CD4-positive, alpha-beta memory T cell (primary cell): ENCODE results near the gene SPATA31C2. TPM values are rescaled to one million over a fixed set of nuclear protein-coding genes. Genes with fewer than 3 reads are reported as not detected.
A peak's percentile ranks its signal among the peaks of the same experiment; 100 is the strongest.

ENCODE experiments used
- CTCF ChIA-PET: fragments of 350-600 bp; sonication (Branson Sonifier 250); formaldehyde crosslinking; loops from one replicate; lab custom pipeline; 2021; ENCODE audit warnings: inconsistent platforms; ENCODE audit not compliant: partially characterized antibody; lab: Charles Lee
- POLR2A ChIA-PET: fragments of 350-600 bp; sonication (Branson Sonifier 250); formaldehyde crosslinking; loops from one replicate; lab custom pipeline; 2021; ENCODE audit not compliant: partially characterized antibody; lab: Charles Lee
- DNase-seq, 5 donors: peaks; one replicate each; pipeline versions ENCODE4 v3.0.0 to v3.0.0-alpha.2; 2020 to 2022; ENCODE audit warnings: mixed read lengths in 1 of 5
- H3K27ac ChIP-seq: one replicate; pipeline ENCODE4 v1.7.0; 2013; ENCODE audit warnings: low read depth, low read length
- H3K27me3 ChIP-seq: 2 replicates; pipeline ENCODE4 v1.7.0; 2013; ENCODE audit warnings: mild to moderate bottlenecking, low read length, moderate library complexity; ENCODE audit not compliant: insufficient read depth
- H3K36me3 ChIP-seq: 2 replicates; pipeline ENCODE4 v1.7.0; 2013; ENCODE audit warnings: mild to moderate bottlenecking, low read length, moderate library complexity; ENCODE audit not compliant: insufficient read depth
- H3K4me1 ChIP-seq: 2 replicates; pipeline ENCODE4 v1.7.0; 2013; ENCODE audit warnings: mild to moderate bottlenecking, low read length, moderate library complexity; ENCODE audit not compliant: insufficient read depth
- H3K4me3 ChIP-seq, 2 donors: one replicate each; pipeline ENCODE4 v1.7.0; 2013; ENCODE audit warnings: low read length in 2 of 2, mild to moderate bottlenecking in 1 of 2
- H3K9me3 ChIP-seq, 2 donors: one replicate each; pipeline ENCODE4 v1.7.0; 2013; ENCODE audit warnings: low read length in 2 of 2, control low read depth in 1 of 2; ENCODE audit not compliant: control insufficient read depth in 1 of 2
- H3K27ac Mint-ChIP-seq, 7 donors: one replicate each; pipeline ENCODE4 v1.8.0; 2020 to 2021; ENCODE audit warnings: mixed read lengths in 7 of 7, mild to moderate bottlenecking in 6 of 7, inconsistent platforms in 3 of 7, moderate library complexity in 3 of 7
- H3K27me3 Mint-ChIP-seq, 2 donors: one replicate each; pipeline ENCODE4 v1.8.0; 2020 to 2021; ENCODE audit warnings: mixed read lengths in 2 of 2
- H3K36me3 Mint-ChIP-seq, 2 donors: one replicate each; pipeline ENCODE4 v1.8.0; 2020 to 2021; ENCODE audit warnings: mixed read lengths in 2 of 2, inconsistent platforms in 1 of 2, mild to moderate bottlenecking in 1 of 2
- H3K4me1 Mint-ChIP-seq, 4 donors: one replicate each; pipeline ENCODE4 v1.8.0; 2020 to 2021; ENCODE audit warnings: mixed read lengths in 4 of 4, mild to moderate bottlenecking in 1 of 4
- H3K4me3 Mint-ChIP-seq, 8 donors: one replicate each; pipeline ENCODE4 v1.8.0; 2020 to 2021; ENCODE audit warnings: mixed read lengths in 8 of 8, mild to moderate bottlenecking in 7 of 8, moderate library complexity in 6 of 8, inconsistent platforms in 3 of 8
- H3K9me3 Mint-ChIP-seq, 8 donors: one replicate each; pipeline ENCODE4 v1.8.0; 2020 to 2021; ENCODE audit warnings: mixed read lengths in 8 of 8, mild to moderate bottlenecking in 5 of 8, inconsistent platforms in 3 of 8, moderate library complexity in 1 of 8
- intact Hi-C: fragments of 100-400 bp; cut with micrococcal nuclease; formaldehyde crosslinking; loops from one replicate; pipeline ENCODE4 v1.15.1; 2023
- polyA plus RNA-seq, 2 donors: library from polyadenylated mRNA; unstranded; fragments of 300-500 nt; fragmentation: Illumina TruSeq; gene quantifications; one replicate each; pipeline ENCODE4 v1.2.3, GENCODE V29; 2021
- total RNA-seq, 2 experiments: library from RNA; stranded (reverse); gene quantifications; one replicate each; pipeline ENCODE4 v1.2.3, GENCODE V29; 2021

SPATA31C2 gene
- total and polyA plus RNA-seq, 4 experiments from 2014 or later, result 0.10 TPM; not detected in 3

- Mint-ChIP-seq H3K4me3 (no peak overlapping the region), H3K9me3 (no peaks in the 10 kb centered on the region), H3K4me1 (peaks cover 8 to 12% (median 11%) of the 10 kb centered on the region in 4 donors), H3K36me3 (no peaks in the 10 kb centered on the region), H3K27ac (no peak overlapping the region), H3K27me3 (peaks cover 16 to 18% of the 10 kb centered on the region in 2 donors)
- POLR2A ChIA-PET, result no interaction called here
- no peak overlapping the region for H3K4me3 ChIP-seq
- CTCF ChIA-PET, result interaction anchor here (0.6 to 1.4 kb wide), 2 partner anchors 9 to 11 kb away, joined by 4 read pairs; no protein-coding TSS in a partner anchor
- no peak overlapping the region for H3K27ac ChIP-seq
- peaks cover 8% of the 10 kb centered on the region for H3K4me1 ChIP-seq
- no peaks in the 10 kb centered on the region for H3K27me3 ChIP-seq
- H3K9me3 ChIP-seq, result no peaks in the 10 kb centered on the region
- DNase-seq, result peak in 3 of 5 donors; percentile 5 to 14 (median 12)
- H3K36me3 ChIP-seq, result no peaks in the 10 kb centered on the region
- intact Hi-C loops, result no loop called here
Measured at GRCh38 chr9:88179062-88179521, 40.8 kb upstream of the SPATA31C2 start.

GRCh38 chr9:88178641-88179040 is 40.4 kb upstream of the SPATA31C2 start:
- intact Hi-C loops, result no loop called here
- POLR2A ChIA-PET, result no interaction called here
- H3K27ac ChIP-seq, result no peak overlapping the region
- H3K4me1 Mint-ChIP-seq, result peaks cover 8 to 12% (median 11%) of the 10 kb centered on the region in 4 donors
- H3K9me3 ChIP-seq, result no peaks in the 10 kb centered on the region
- H3K4me1 ChIP-seq, result peaks cover 8% of the 10 kb centered on the region
- no peaks in the 10 kb centered on the region for H3K27me3 ChIP-seq
- no peak for DNase-seq
- no peak overlapping the region for H3K4me3 Mint-ChIP-seq
- H3K36me3 Mint-ChIP-seq, result no peaks in the 10 kb centered on the region
- H3K4me3 ChIP-seq, result no peak overlapping the region
- H3K9me3 Mint-ChIP-seq, result no peaks in the 10 kb centered on the region
- peaks cover 15 to 18% of the 10 kb centered on the region in 2 donors for H3K27me3 Mint-ChIP-seq
- no peak overlapping the region for H3K27ac Mint-ChIP-seq
- H3K36me3 ChIP-seq, result no peaks in the 10 kb centered on the region
- CTCF ChIA-PET, result no interaction called here

GRCh38 chr9:88177371-88177770 is 39.1 kb upstream of the SPATA31C2 start:
- no peaks in the 10 kb centered on the region for H3K36me3 Mint-ChIP-seq
- Histone ChIP-seq H3K9me3 (no peaks in the 10 kb centered on the region), H3K27ac (no peak overlapping the region), H3K27me3 (no peaks in the 10 kb centered on the region), H3K4me1 (peaks cover 8% of the 10 kb centered on the region), H3K36me3 (no peaks in the 10 kb centered on the region), H3K4me3 (no peak overlapping the region)
- intact Hi-C loops, result no loop called here
- H3K9me3 Mint-ChIP-seq, result no peaks in the 10 kb centered on the region
- ChIA-PET CTCF (no interaction called here), POLR2A (no interaction called here)
- DNase-seq, result no peak
- H3K4me3 Mint-ChIP-seq, result no peak overlapping the region
- peaks cover 8 to 12% (median 11%) of the 10 kb centered on the region in 4 donors for H3K4me1 Mint-ChIP-seq
- peaks cover 12 to 15% of the 10 kb centered on the region in 2 donors for H3K27me3 Mint-ChIP-seq
- peak overlapping the region in 1 of 7 donors; percentile 1 for H3K27ac Mint-ChIP-seq

GRCh38 chr9:88174324-88174723 is 36.0 kb upstream of the SPATA31C2 start:
- peaks cover 5 to 8% of the 10 kb centered on the region in 2 donors for H3K27me3 Mint-ChIP-seq
- H3K4me3 Mint-ChIP-seq, result no peak overlapping the region
- no peak overlapping the region for H3K4me3 ChIP-seq
- no peaks in the 10 kb centered on the region for H3K27me3 ChIP-seq
- intact Hi-C loops, result no loop called here
- H3K36me3 Mint-ChIP-seq, result no peaks in the 10 kb centered on the region
- ChIA-PET CTCF (no interaction called here), POLR2A (no interaction called here)
- DNase-seq, result no peak
- H3K36me3 ChIP-seq, result no peaks in the 10 kb centered on the region
- peaks cover 6% of the 10 kb centered on the region for H3K4me1 ChIP-seq
- H3K9me3 ChIP-seq, result no peaks in the 10 kb centered on the region
- H3K27ac Mint-ChIP-seq, result no peak overlapping the region
- no peak overlapping the region for H3K27ac ChIP-seq
- no peaks in the 10 kb centered on the region for H3K9me3 Mint-ChIP-seq
- H3K4me1 Mint-ChIP-seq, result peaks cover 6 to 11% (median 10%) of the 10 kb centered on the region in 4 donors

- Histone ChIP-seq H3K27ac (no peak overlapping the region), H3K9me3 (no peaks in the 10 kb centered on the region), H3K27me3 (no peaks in the 10 kb centered on the region), H3K4me3 (no peak overlapping the region), H3K36me3 (no peaks in the 10 kb centered on the region), H3K4me1 (no peaks in the 10 kb centered on the region)
- no peak overlapping the region for H3K4me3 Mint-ChIP-seq
- POLR2A ChIA-PET, result no interaction called here
- peaks cover 0 to 4% (median 2%) of the 10 kb centered on the region in 4 donors for H3K4me1 Mint-ChIP-seq
- no peaks in the 10 kb centered on the region for H3K36me3 Mint-ChIP-seq
- DNase-seq, result peak in 4 of 5 donors; percentile 45 to 59 (median 47)
- H3K27me3 Mint-ChIP-seq, result peaks cover 5 to 6% of the 10 kb centered on the region in 2 donors
- peaks cover 0 to 2% (median under 1%) of the 10 kb centered on the region in 8 donors for H3K9me3 Mint-ChIP-seq
- intact Hi-C loops, result loop anchor here (1.0 kb wide), 1 partner anchor 216 kb away; no protein-coding TSS in a partner anchor
- no peak overlapping the region for H3K27ac Mint-ChIP-seq
- CTCF ChIA-PET, result no interaction called here
Measured at GRCh38 chr9:88173378-88173999, 35.2 kb upstream of the SPATA31C2 start.

- Histone ChIP-seq H3K36me3 (no peaks in the 10 kb centered on the region), H3K27me3 (no peaks in the 10 kb centered on the region), H3K4me3 (no peak overlapping the region), H3K4me1 (no peaks in the 10 kb centered on the region), H3K9me3 (no peaks in the 10 kb centered on the region), H3K27ac (no peak overlapping the region)
- CTCF ChIA-PET, result interaction anchor here (0.9 to 1.0 kb wide), 2 partner anchors 7 to 10 kb away, joined by 3 to 4 read pairs; no protein-coding TSS in a partner anchor
- Mint-ChIP-seq H3K4me3 (no peak overlapping the region), H3K27me3 (peaks cover 5 to 6% of the 10 kb centered on the region in 2 donors), H3K9me3 (peaks cover 0 to 8% (median 2%) of the 10 kb centered on the region in 8 donors), H3K4me1 (no peaks in the 10 kb centered on the region), H3K27ac (no peak overlapping the region), H3K36me3 (no peaks in the 10 kb centered on the region)
- POLR2A ChIA-PET, result no interaction called here
- intact Hi-C loops, result no loop called here
- DNase-seq, result no peak
Measured at GRCh38 chr9:88169700-88170099, 31.4 kb upstream of the SPATA31C2 start.

- Histone ChIP-seq H3K36me3 (no peaks in the 10 kb centered on the region), H3K4me3 (no peak overlapping the region), H3K27me3 (no peaks in the 10 kb centered on the region), H3K9me3 (no peaks in the 10 kb centered on the region), H3K4me1 (no peaks in the 10 kb centered on the region), H3K27ac (no peak overlapping the region)
- H3K27me3 Mint-ChIP-seq, result peaks cover 4 to 7% of the 10 kb centered on the region in 2 donors
- POLR2A ChIA-PET, result no interaction called here
- intact Hi-C loops, result no loop called here
- H3K36me3 Mint-ChIP-seq, result no peaks in the 10 kb centered on the region
- H3K9me3 Mint-ChIP-seq, result peaks cover 0 to 10% (median 2%) of the 10 kb centered on the region in 8 donors
- no peak overlapping the region for H3K4me3 Mint-ChIP-seq
- no peaks in the 10 kb centered on the region for H3K4me1 Mint-ChIP-seq
- H3K27ac Mint-ChIP-seq, result no peak overlapping the region
- CTCF ChIA-PET, result interaction anchor here (1.1 kb wide), 1 partner anchor 11 kb away, joined by 4 read pairs; no protein-coding TSS in a partner anchor
- no peak for DNase-seq
Measured at GRCh38 chr9:88168564-88168963, 30.3 kb upstream of the SPATA31C2 start.
